Skin of body (tissue), 2 donors: Measurements from ENCODE around the gene HEXA. TPM values are rescaled to one million over a fixed set of nuclear protein-coding genes. Genes with fewer than 3 reads are reported as not detected.
A peak's percentile ranks its signal among the peaks of the same experiment; 100 is the strongest.

Source experiments
- DNase-seq: peaks from one replicate; lab custom pipeline; 2025; lab: John Stamatoyannopoulos, UW
- total RNA-seq: library from RNA; depleted of rRNA; stranded (reverse); fragments of >200 nt; gene quantifications from one replicate; pipeline ENCODE4 v1.2.3, GENCODE V29; 2014

HEXA gene
- total RNA-seq, 1 donor from 2014 or later: 54.6 TPM

GRCh38 chr15:72377331-72377730 is 1.5 kb upstream of the HEXA start:
- no peak for DNase-seq

GRCh38 chr15:72375501-72375845 is 341 bp downstream of the HEXA start:
- DNase-seq: no peak

- DNase-seq: no peak
Measured at GRCh38 chr15:72372361-72372760, 3.5 kb downstream of the HEXA start.

GRCh38 chr15:72369964-72370363 is 5.8 kb downstream of the HEXA start:
- DNase-seq: no peak

- no peak for DNase-seq
Measured at GRCh38 chr15:72368899-72369298, 6.9 kb downstream of the HEXA start.

- DNase-seq: no peak
Measured at GRCh38 chr15:72368325-72368724, 7.5 kb downstream of the HEXA start.

- no peak for DNase-seq
Measured at GRCh38 chr15:72365844-72366243, 10.0 kb downstream of the HEXA start.

GRCh38 chr15:72361176-72361575 is 14.6 kb downstream of the HEXA start:
- DNase-seq: no peak

GRCh38 chr15:72358650-72359171 is 17.1 kb downstream of the HEXA start:
- DNase-seq: no peak

GRCh38 chr15:72358121-72358520 is 17.7 kb downstream of the HEXA start:
- DNase-seq: no peak

- DNase-seq: no peak
Measured at GRCh38 chr15:72354496-72354895, 21.3 kb downstream of the HEXA start.

GRCh38 chr15:72353266-72353665 is 22.5 kb downstream of the HEXA start:
- no peak for DNase-seq

GRCh38 chr15:72345806-72346205 is 30.0 kb downstream of the HEXA start:
- no peak for DNase-seq

GRCh38 chr15:72345280-72345679 is 30.5 kb downstream of the HEXA start:
- DNase-seq: no peak

- no peak for DNase-seq
Measured at GRCh38 chr15:72344602-72345001, 31.2 kb downstream of the HEXA start.

GRCh38 chr15:72342385-72342784 is 33.4 kb downstream of the HEXA start:
- DNase-seq: no peak

- DNase-seq: no peak
Measured at GRCh38 chr15:72341361-72341760, 34.5 kb downstream of the HEXA start.

- no peak for DNase-seq
Measured at GRCh38 chr15:72340366-72340765, 35.4 kb downstream of the HEXA start.

GRCh38 chr15:72339777-72340177 is 36.0 kb downstream of the HEXA start:
- peak; percentile 88 for DNase-seq

- DNase-seq: no peak
Measured at GRCh38 chr15:72338617-72339321, 37.0 kb downstream of the HEXA start.

GRCh38 chr15:72338148-72338547 is 37.7 kb downstream of the HEXA start:
- DNase-seq: no peak

GRCh38 chr15:72334842-72335241 is 41.0 kb downstream of the HEXA start:
- no peak for DNase-seq

- no peak for DNase-seq
Measured at GRCh38 chr15:72331021-72331420, 44.8 kb downstream of the HEXA start.

GRCh38 chr15:72323752-72324151 is 52.1 kb downstream of the HEXA start:
- DNase-seq: no peak
